ENCODE measurements around the gene APOH.

GRCh38 chr17:66165537-66166123 is 63.6 kb downstream of the APOH start:
- peak; percentile 64 to 83 (median 72) for TF ChIP-seq CTCF (IDR thresholded peaks at IDR 0.05)
- TF ChIP-seq POLR2A (IDR thresholded peaks at IDR 0.05) = no peak
- no peak for TF ChIP-seq EP300 (IDR thresholded peaks at IDR 0.05; ENCODE audit: low read depth)
- TF ChIP-seq POLR2AphosphoS5 (IDR thresholded peaks at IDR 0.05) = no peak
